SK-N-SH (cell line): ENCODE results near the gene TAS2R38. TPM values are rescaled to one million over a fixed set of nuclear protein-coding genes. Genes with fewer than 3 reads are reported as not detected.
"Not testable (repeated sequence)": the region's sequence is repeated elsewhere in the genome, so short reads cannot be mapped to it uniquely, and the experiment has no call there.

Source experiments
- CTCF ChIA-PET: fragments of 300-600, 350-600 bp; formaldehyde crosslinking; extraction: SDS; loops from one replicate; lab custom pipeline; 2021; lab: Yijun Ruan, JAX
- POLR2A ChIA-PET: fragments of 350-600 bp; sonication (Branson Sonifier 250); formaldehyde crosslinking; extraction: SDS; loops from one replicate; lab custom pipeline; 2020; ENCODE audit warnings: antibody characterized with exemption, inconsistent platforms; lab: Yijun Ruan, JAX
- DNase-seq: peaks from one replicate; pipeline ENCODE4 v3.0.0; 2012
- H2AFZ ChIP-seq: fragments of 200-600 bp; sonication (generic); 2 replicates; pipeline ENCODE4 v1.8.1; 2016; ENCODE audit warnings: antibody characterized with exemption, mild to moderate bottlenecking, low read depth
- H3F3A ChIP-seq: fragments of 200-600 bp; sonication (generic); replicated peaks from 2 replicates; pipeline ENCODE3; 2016; ENCODE audit warnings: antibody characterized with exemption, mild to moderate bottlenecking; ENCODE audit not compliant: insufficient read depth
- H3K27ac ChIP-seq, 2 experiments: fragments of 200-500 bp in 1 of 2; fragments of 200-600 bp in 1 of 2; sonication (Bioruptor generic) in 1 of 2; sonication (generic), shearing (Covaris generic) in 1 of 2; 2 replicates each; pipeline versions ENCODE4 v1.5.1 to v1.6.1; 2014 to 2016; ENCODE audit warnings: low read depth in 2 of 2, inconsistent platforms in 1 of 2, low read length in 1 of 2, mild to moderate bottlenecking in 1 of 2, mixed read lengths in 1 of 2
- H3K27me3 ChIP-seq: fragments of 200-600 bp; sonication (generic), shearing (Covaris generic); 2 replicates; pipeline ENCODE4 v1.6.1; 2016; ENCODE audit warnings: mixed run types; ENCODE audit not compliant: insufficient read depth
- H3K36me3 ChIP-seq, 2 experiments: fragments of 200-500 bp in 1 of 2; fragments of 200-600 bp in 1 of 2; sonication (Bioruptor generic) in 1 of 2; sonication (generic) in 1 of 2; replicated peaks in 1 of 2; 2 replicates each; pipeline versions ENCODE3 to v1.5.1; 2014 to 2016; ENCODE audit warnings: low read length in 1 of 2, mild to moderate bottlenecking in 1 of 2; ENCODE audit not compliant: insufficient read depth in 2 of 2, control insufficient read depth in 1 of 2
- H3K4me1 ChIP-seq, 2 experiments: fragments of 200-500 bp in 1 of 2; fragments of 200-600 bp in 1 of 2; sonication (Bioruptor generic) in 1 of 2; sonication (generic), shearing (Covaris generic) in 1 of 2; 2 replicates each; pipeline versions ENCODE4 v1.5.1 to v1.6.1; 2014 to 2016; ENCODE audit warnings: low read depth in 1 of 2, low read length in 1 of 2, mixed run types in 1 of 2; ENCODE audit not compliant: insufficient read depth in 2 of 2, control insufficient read depth in 1 of 2
- H3K4me2 ChIP-seq: fragments of 200-600 bp; sonication (generic), shearing (Covaris generic); 2 replicates; pipeline ENCODE4 v1.6.1; 2017; ENCODE audit warnings: mixed run types
- H3K4me3 ChIP-seq, 2 experiments: fragments of 200-500 bp in 1 of 2; fragments of 200-600 bp in 1 of 2; sonication (Bioruptor generic) in 1 of 2; sonication (generic), shearing (Covaris generic) in 1 of 2; 2 replicates each; pipeline versions ENCODE4 v1.5.1 to v1.8.1; 2014 to 2016; ENCODE audit warnings: low read depth in 2 of 2, inconsistent platforms in 1 of 2, low read length in 1 of 2, mild to moderate bottlenecking in 1 of 2, mixed read lengths in 1 of 2, moderate library complexity in 1 of 2
- H3K79me2 ChIP-seq: fragments of 200-600 bp; sonication (generic); 2 replicates; pipeline ENCODE4 v1.8.1; 2017; ENCODE audit warnings: mild to moderate bottlenecking; ENCODE audit not compliant: insufficient read depth
- H3K9ac ChIP-seq: fragments of 200-600 bp; sonication (generic); 2 replicates; pipeline ENCODE4 v1.6.1; 2017; ENCODE audit warnings: mixed run types
- H3K9me2 ChIP-seq: fragments of 200-600 bp; sonication (generic); 2 replicates; pipeline ENCODE4 v1.6.1; 2017; ENCODE audit warnings: mixed run types
- H3K9me3 ChIP-seq: fragments of 200-600 bp; sonication (generic); 2 replicates; pipeline ENCODE4 v1.6.1; 2017; ENCODE audit warnings: mixed run types, mild to moderate bottlenecking, moderate library complexity
- H4K20me1 ChIP-seq: fragments of 200-600 bp; sonication (generic); 2 replicates; pipeline ENCODE4 v1.6.1; 2017; ENCODE audit warnings: mild to moderate bottlenecking, mixed run types; ENCODE audit not compliant: insufficient read depth
- ELF1 ChIP-seq: IDR thresholded peaks from 2 replicates; pipeline ENCODE4 v1.4.0; 2012
- FOSL2 ChIP-seq: IDR thresholded peaks from 2 replicates; pipeline ENCODE4 v1.4.0; 2012; ENCODE audit warnings: low read depth, mild to moderate bottlenecking, moderate library complexity, borderline replicate concordance
- FOXJ3 ChIP-seq: sonication (generic); formaldehyde crosslinking; IDR thresholded peaks from 2 replicates; pipeline ENCODE4 v1.5.1; 2020; ENCODE audit warnings: mild to moderate bottlenecking, missing genetic modification reagents
- FOXM1 ChIP-seq: IDR thresholded peaks from 2 replicates; pipeline ENCODE4 v1.4.0; 2012; ENCODE audit warnings: low read depth, mild to moderate bottlenecking
- GATA2 ChIP-seq: sonication (generic); formaldehyde crosslinking; IDR thresholded peaks from 2 replicates; pipeline ENCODE4 v1.5.0; 2020; ENCODE audit warnings: mild to moderate bottlenecking, missing genetic modification reagents
- MEF2A ChIP-seq: IDR thresholded peaks from 2 replicates; pipeline ENCODE4 v1.4.0; 2012; ENCODE audit warnings: low read depth, borderline replicate concordance
- MXI1 ChIP-seq: IDR thresholded peaks from 2 replicates; pipeline ENCODE4 v1.6.1; 2012; ENCODE audit warnings: mild to moderate bottlenecking, low read depth, low read length, improper control_type of control experiment
- RFX5 ChIP-seq: IDR thresholded peaks from 2 replicates; pipeline ENCODE4 v1.6.1; 2012; ENCODE audit warnings: mild to moderate bottlenecking, improper control_type of control experiment, low read length
- SIN3A ChIP-seq: IDR thresholded peaks from 2 replicates; pipeline ENCODE4 v1.6.1; 2012; ENCODE audit warnings: low read depth, mild to moderate bottlenecking, low read length, moderate library complexity, borderline replicate concordance
- SMC3 ChIP-seq: IDR thresholded peaks from 2 replicates; pipeline ENCODE4 v1.6.1; 2012; ENCODE audit warnings: low read depth, low read length, improper control_type of control experiment
- TEAD4 ChIP-seq: IDR thresholded peaks from 2 replicates; pipeline ENCODE4 v1.4.0; 2012; ENCODE audit warnings: mild to moderate bottlenecking, borderline replicate concordance; ENCODE audit not compliant: insufficient read depth
- YY1 ChIP-seq: IDR thresholded peaks from 2 replicates; pipeline ENCODE4 v1.4.0; 2012; ENCODE audit warnings: low read depth, mild to moderate bottlenecking
- WGBS: methylation state at CpG from one replicate; pipeline ENCODE4 v1.1.6; 2017; ENCODE audit warnings: low lambda C conversion rate; 5-methylcytosine and 5-hydroxymethylcytosine counted together
- polyA plus RNA-seq, 3 experiments: library from polyadenylated mRNA; depleted of rRNA; stranded (reverse); fragments of >200 nt; gene quantifications; 2 replicates each; pipeline ENCODE4 v1.2.3, GENCODE V29; 2012
- TF ChIP-seq, protein P1 (sequence below): IDR thresholded peaks from 2 replicates; pipeline ENCODE4 v1.4.0; 2012; ENCODE audit warnings: low read depth, borderline replicate concordance
- TF ChIP-seq, protein P2 (sequence below): fragments of 150-350 bp; IDR thresholded peaks from 2 replicates; pipeline ENCODE4 v1.6.1; 2016; ENCODE audit warnings: mild to moderate bottlenecking, low read depth, low read length

Gene TAS2R38
- polyA plus RNA-seq, 1 of the 3 experiments (the other 2 are of a cell fraction), result 0.23 TPM

DNA sequence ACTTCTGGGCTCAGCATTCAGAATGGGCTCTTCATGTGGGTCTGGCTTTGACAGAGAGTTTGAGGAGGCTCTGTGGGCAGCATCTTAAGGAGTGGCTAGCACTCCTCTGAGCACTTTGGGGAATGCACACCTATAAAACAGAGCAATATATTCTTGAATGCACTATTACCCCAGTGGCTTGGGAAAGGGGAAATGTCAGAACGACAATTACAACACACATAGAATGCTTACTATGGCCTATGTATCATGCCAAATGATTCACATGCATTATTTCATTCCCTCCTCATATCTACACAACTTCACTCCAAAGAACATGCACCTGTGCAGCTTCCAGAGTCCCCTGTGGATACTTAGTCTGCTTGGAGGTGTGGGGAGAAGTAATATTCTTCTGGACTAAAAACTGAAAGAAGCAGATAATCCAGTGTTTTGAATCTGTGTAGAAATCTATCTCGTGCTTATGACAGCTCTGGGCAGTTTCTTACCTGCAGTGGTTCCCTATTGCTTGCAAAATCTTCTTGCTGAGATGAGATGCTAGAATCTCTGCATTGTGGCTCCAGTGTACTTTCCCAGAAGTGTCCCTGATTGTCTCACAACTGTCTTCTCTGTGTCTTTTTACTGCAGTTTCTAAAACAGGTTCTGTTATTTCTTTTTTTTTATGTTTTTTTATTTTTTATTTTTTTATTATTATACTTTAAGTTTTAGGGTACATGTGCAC, 16.6 kb upstream of the TAS2R38 start:
- Histone ChIP-seq H3K4me2 (no peak overlapping the region), H4K20me1 (no peaks in the 10 kb centered on the region), H3K9me2 (no peaks in the 10 kb centered on the region), H3K36me3 (no peaks in the 10 kb centered on the region), H2AFZ (no peak overlapping the region), H3K9me3 (no peaks in the 10 kb centered on the region), H3K9ac (no peak overlapping the region), H3K4me3 (no peak overlapping the region), H3K27me3 (no peaks in the 10 kb centered on the region), H3F3A (no peaks in the 10 kb centered on the region), H3K27ac (no peak overlapping the region), H3K4me1 (0 out of 4 replicates have a peak, but pooled peaks cover 0 to 4% of the 10 kb centered on the region in 2 experiments), H3K79me2 (no peaks in the 10 kb centered on the region)
- 7% methylated on average over 2 of the region's 2 CpGs for WGBS
- ChIA-PET POLR2A (no interaction called here), CTCF (interaction anchor here (7.3 kb wide), 1 partner anchor 14 kb away, joined by 43 read pairs; no protein-coding TSS in a partner anchor)
- no peak for DNase-seq
- TF ChIP-seq FOXM1, result no peak

DNA sequence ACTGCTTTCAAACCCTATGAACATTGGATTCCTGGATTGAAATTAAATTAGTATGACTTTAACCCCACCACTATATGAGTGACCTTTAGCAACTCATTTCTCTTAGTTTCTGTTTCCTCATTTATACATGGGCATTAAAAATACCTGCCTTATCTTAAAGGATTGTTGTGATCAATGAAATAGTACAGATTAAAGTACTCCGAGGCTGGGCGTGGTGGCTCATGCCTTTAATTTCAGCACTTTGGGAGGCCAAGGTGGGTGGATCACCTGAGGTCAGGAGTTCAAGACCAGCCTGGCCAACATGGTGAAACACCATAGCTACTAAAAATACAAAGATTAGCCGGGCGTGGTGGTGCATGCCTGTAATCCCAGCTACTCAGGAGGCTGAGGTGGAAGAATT, 14.2 kb upstream of the TAS2R38 start:
- H3K9me3 ChIP-seq, H3K4me3 ChIP-seq, H3F3A ChIP-seq, H2AFZ ChIP-seq, H3K27me3 ChIP-seq, H3K27ac ChIP-seq, H3K4me2 ChIP-seq, H3K79me2 ChIP-seq, POLR2A ChIA-PET, H3K4me1 ChIP-seq, H3K9ac ChIP-seq, DNase-seq, H3K9me2 ChIP-seq, H4K20me1 ChIP-seq, H3K36me3 ChIP-seq: not testable (repeated sequence)
- CTCF ChIA-PET, result interaction anchor here (0.8 to 7.3 kb wide), 2 partner anchors 11 to 23 kb away, joined by 3 to 43 read pairs; no protein-coding TSS in a partner anchor
- WGBS, result 23% methylated on average over 4 of the region's 4 CpGs

- no peaks in the 10 kb centered on the region for H3K36me3 ChIP-seq
- TF ChIP-seq ELF1 (no peak), MEF2A (no peak), GATA2 (no peak), SMC3 (no peak), FOXM1 (no peak), FOXJ3 (CRISPR knock-in tag) (no peak), MXI1 (no peak), FOSL2 (no peak), TEAD4 (no peak), YY1 (no peak), SIN3A (no peak), RFX5 (no peak)
- TF ChIP-seq, protein P1, sequence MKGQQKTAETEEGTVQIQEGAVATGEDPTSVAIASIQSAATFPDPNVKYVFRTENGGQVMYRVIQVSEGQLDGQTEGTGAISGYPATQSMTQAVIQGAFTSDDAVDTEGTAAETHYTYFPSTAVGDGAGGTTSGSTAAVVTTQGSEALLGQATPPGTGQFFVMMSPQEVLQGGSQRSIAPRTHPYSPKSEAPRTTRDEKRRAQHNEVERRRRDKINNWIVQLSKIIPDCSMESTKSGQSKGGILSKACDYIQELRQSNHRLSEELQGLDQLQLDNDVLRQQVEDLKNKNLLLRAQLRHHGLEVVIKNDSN, result no peak
- TF ChIP-seq, protein P2, sequence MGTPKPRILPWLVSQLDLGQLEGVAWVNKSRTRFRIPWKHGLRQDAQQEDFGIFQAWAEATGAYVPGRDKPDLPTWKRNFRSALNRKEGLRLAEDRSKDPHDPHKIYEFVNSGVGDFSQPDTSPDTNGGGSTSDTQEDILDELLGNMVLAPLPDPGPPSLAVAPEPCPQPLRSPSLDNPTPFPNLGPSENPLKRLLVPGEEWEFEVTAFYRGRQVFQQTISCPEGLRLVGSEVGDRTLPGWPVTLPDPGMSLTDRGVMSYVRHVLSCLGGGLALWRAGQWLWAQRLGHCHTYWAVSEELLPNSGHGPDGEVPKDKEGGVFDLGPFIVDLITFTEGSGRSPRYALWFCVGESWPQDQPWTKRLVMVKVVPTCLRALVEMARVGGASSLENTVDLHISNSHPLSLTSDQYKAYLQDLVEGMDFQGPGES, result no peak
- POLR2A ChIA-PET, result no interaction called here
- H3K27ac ChIP-seq, result no peak overlapping the region
- H3K4me1 ChIP-seq, result no peaks in the 10 kb centered on the region
- peak overlapping the region; percentile 58 for H2AFZ ChIP-seq
- no peaks in the 10 kb centered on the region for H3K9me2 ChIP-seq
- H3K4me3 ChIP-seq, result no peak overlapping the region; a peak in 1 of 4 replicates
- no peaks in the 10 kb centered on the region for H3F3A ChIP-seq
- DNase-seq, result no peak
- H4K20me1 ChIP-seq, result no peaks in the 10 kb centered on the region
- CTCF ChIA-PET, result interaction anchor here (7.3 kb wide), 1 partner anchor 11 kb away, joined by 43 read pairs; no protein-coding TSS in a partner anchor
- no peaks in the 10 kb centered on the region for H3K9me3 ChIP-seq
- no peaks in the 10 kb centered on the region for H3K79me2 ChIP-seq
- no peak overlapping the region for H3K9ac ChIP-seq
- WGBS, result 9% methylated on average over 2 of the region's 2 CpGs
- no peak overlapping the region for H3K4me2 ChIP-seq
- no peaks in the 10 kb centered on the region for H3K27me3 ChIP-seq
Observed at GRCh38 chr7:141986923-141987322, 13.3 kb upstream of the TAS2R38 start.
